HG03460 (cell line): Measurements from ENCODE around the gene HNRNPA1.

ENCODE experiments used
- ATAC-seq: cut with Tn5 transposase; IDR thresholded peaks from one replicate; pipeline ENCODE4 v1.9.1; 2021; ENCODE audit not compliant: unreplicated experiment

Gene HNRNPA1

DNA sequence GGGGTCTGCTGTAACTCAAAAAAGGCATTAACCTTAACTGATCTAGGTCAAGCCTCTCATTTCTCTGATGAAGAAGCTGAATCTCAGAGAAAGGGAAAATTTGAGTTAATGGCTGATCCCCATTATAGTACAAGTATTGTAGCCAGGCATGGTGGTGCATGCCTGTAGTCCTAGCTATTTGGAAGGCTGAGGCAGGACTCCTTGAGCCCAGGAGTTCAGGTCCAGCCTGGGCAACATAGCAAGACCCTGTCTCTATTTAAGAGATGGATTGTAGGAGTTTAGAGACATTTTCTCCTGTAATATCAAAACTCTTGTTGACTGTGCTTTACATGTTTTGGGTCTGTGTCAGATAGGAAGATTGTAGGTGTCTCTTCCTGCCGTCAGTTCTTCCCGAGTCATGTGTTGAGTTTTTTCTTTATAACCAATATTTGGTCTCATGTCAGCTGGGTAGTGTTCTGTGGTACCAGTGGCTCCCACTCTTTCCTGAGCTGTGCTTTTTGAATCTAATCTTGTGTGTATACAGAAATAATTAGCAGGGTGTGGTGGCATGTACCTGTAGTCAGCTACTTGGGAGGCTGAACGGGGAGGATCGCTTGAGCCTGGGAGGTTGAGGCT lies 53.0 kb downstream of the HNRNPA1 start:
- no peak for ATAC-seq
